Liver (tissue), 9 donors: ENCODE measurements around the gene BCL2. TPM values are rescaled to one million over a fixed set of nuclear protein-coding genes. Genes with fewer than 3 reads are reported as not detected.

ENCODE experiments used
- DNase-seq: peaks from one replicate; pipeline ENCODE4 v3.0.0-alpha.2; 2017; ENCODE audit warnings: low spot score
- H3K27ac ChIP-seq, 2 donors: one replicate each; pipeline ENCODE4 v1.7.0; 2013; ENCODE audit warnings: inconsistent platforms in 2 of 2, low read length in 2 of 2, control low read depth in 1 of 2, low read depth in 1 of 2, mild to moderate bottlenecking in 1 of 2
- H3K27me3 ChIP-seq, 4 donors: one replicate each; pipeline versions ENCODE4 v1.6.1 to v1.7.0; 2013; ENCODE audit warnings: low read length in 3 of 4, inconsistent platforms in 1 of 4, mild to moderate bottlenecking in 1 of 4, moderate library complexity in 1 of 4; ENCODE audit not compliant: control insufficient read depth in 4 of 4, insufficient read depth in 4 of 4
- H3K36me3 ChIP-seq, 4 donors: one replicate each; pipeline versions ENCODE4 v1.6.1 to v1.7.0; 2013; ENCODE audit warnings: low read length in 3 of 4, mild to moderate bottlenecking in 3 of 4, low read depth in 1 of 4, moderate library complexity in 1 of 4; ENCODE audit not compliant: control insufficient read depth in 4 of 4, insufficient read depth in 3 of 4
- H3K4me1 ChIP-seq, 4 donors: one replicate each; pipeline versions ENCODE4 v1.6.1 to v1.7.0; 2013; ENCODE audit warnings: low read length in 3 of 4, mild to moderate bottlenecking in 3 of 4, moderate library complexity in 1 of 4; ENCODE audit not compliant: control insufficient read depth in 4 of 4, insufficient read depth in 4 of 4
- H3K4me3 ChIP-seq, 3 donors: one replicate each; pipeline versions ENCODE4 v1.6.1 to v1.7.0; 2013; ENCODE audit warnings: low read length in 3 of 3, control low read depth in 1 of 3, low read depth in 1 of 3, mild to moderate bottlenecking in 1 of 3
- H3K9ac ChIP-seq, 2 donors: one replicate each; pipeline ENCODE4 v1.7.0; 2013; ENCODE audit warnings: low read length in 2 of 2, mild to moderate bottlenecking in 2 of 2, moderate library complexity in 2 of 2, control low read depth in 1 of 2, low read depth in 1 of 2
- H3K9me3 ChIP-seq, 4 donors: one replicate each; pipeline versions ENCODE4 v1.6.1 to v1.7.0; 2013; ENCODE audit warnings: low read length in 3 of 4; ENCODE audit not compliant: control insufficient read depth in 4 of 4
- EGR1 ChIP-seq, 2 donors: IDR thresholded peaks; 2 replicates each; pipeline ENCODE4 v1.6.1; 2016 to 2018; ENCODE audit warnings: antibody characterized with exemption in 2 of 2, low read depth in 2 of 2
- FOXA1 ChIP-seq: IDR thresholded peaks from 2 replicates; pipeline ENCODE4 v1.6.1; 2016; ENCODE audit warnings: antibody characterized with exemption
- FOXA2 ChIP-seq: IDR thresholded peaks from 2 replicates; pipeline ENCODE4 v1.6.1; 2016; ENCODE audit warnings: antibody characterized with exemption
- GABPA ChIP-seq, 2 donors: IDR thresholded peaks in 1 of 2; conservative IDR thresholded peaks in 1 of 2; 2 replicates each; pipeline ENCODE4 v1.6.1; 2016; ENCODE audit warnings: antibody characterized with exemption in 2 of 2, mild to moderate bottlenecking in 1 of 2, moderate library complexity in 1 of 2
- HNF4A ChIP-seq, 2 donors: conservative IDR thresholded peaks; 2 replicates each; pipeline ENCODE4 v1.6.1; 2016; ENCODE audit warnings: antibody characterized with exemption in 2 of 2, mild to moderate bottlenecking in 2 of 2
- HNF4G ChIP-seq: IDR thresholded peaks from 2 replicates; pipeline ENCODE4 v1.6.1; 2016; ENCODE audit warnings: antibody characterized with exemption
- JUND ChIP-seq, 2 donors: IDR thresholded peaks; 2 replicates each; pipeline ENCODE4 v1.6.1; 2016; ENCODE audit warnings: antibody characterized with exemption in 2 of 2
- MAX ChIP-seq: IDR thresholded peaks from 2 replicates; pipeline ENCODE4 v1.6.1; 2016; ENCODE audit warnings: antibody characterized with exemption
- NR2F2 ChIP-seq: IDR thresholded peaks from 2 replicates; pipeline ENCODE4 v1.6.1; 2016; ENCODE audit warnings: antibody characterized with exemption
- RAD21 ChIP-seq, 2 donors: IDR thresholded peaks; 2 replicates each; pipeline ENCODE4 v1.6.1; 2016; ENCODE audit warnings: antibody characterized with exemption in 2 of 2, mild to moderate bottlenecking in 2 of 2
- REST ChIP-seq: IDR thresholded peaks from 2 replicates; pipeline ENCODE4 v1.6.1; 2016; ENCODE audit warnings: antibody characterized with exemption, mild to moderate bottlenecking
- RXRA ChIP-seq, 2 donors: IDR thresholded peaks; 2 replicates each; pipeline ENCODE4 v1.6.1; 2017 to 2018; ENCODE audit warnings: antibody characterized with exemption in 2 of 2, mild to moderate bottlenecking in 1 of 2
- SP1 ChIP-seq: IDR thresholded peaks from 2 replicates; pipeline ENCODE4 v1.6.1; 2018; ENCODE audit warnings: antibody characterized with exemption, mild to moderate bottlenecking
- TAF1 ChIP-seq: conservative IDR thresholded peaks from 2 replicates; pipeline ENCODE4 v1.6.1; 2016; ENCODE audit warnings: antibody characterized with exemption, mild to moderate bottlenecking
- YY1 ChIP-seq: IDR thresholded peaks from 2 replicates; pipeline ENCODE4 v1.6.1; 2016; ENCODE audit warnings: antibody characterized with exemption, mild to moderate bottlenecking
- WGBS: extraction: QIAGEN DNeasy Blood & Tissue Kit; methylation state at CpG from one replicate; pipeline ENCODE4 v1.1.7; 2013; 5-methylcytosine and 5-hydroxymethylcytosine counted together
- polyA plus RNA-seq, 2 donors: library from polyadenylated mRNA; stranded (reverse) in 1 of 2; unstranded in 1 of 2; fragments of 200-250 nt in 1 of 2; fragments of >200 nt in 1 of 2; fragmentation: Nextera tagmentation in 1 of 2; extraction: Ambion mirVana in 1 of 2; gene quantifications; one replicate each; pipeline versions ENCODE4 v1.2.1 to v1.2.3, GENCODE V29; 2013 to 2015
- total RNA-seq, 2 donors: library from RNA; depleted of rRNA; stranded (reverse); fragments of >200 nt; gene quantifications; one replicate each; pipeline ENCODE4 v1.2.3, GENCODE V29; 2014
- TF ChIP-seq, protein P1 (sequence below): IDR thresholded peaks from 2 replicates; pipeline ENCODE4 v1.6.1; 2016; ENCODE audit warnings: antibody characterized with exemption
- donor health status: healthy.
- donor health status: healthy.
- donor health status: healthy.
- donor health status: healthy.
- donor health status: healthy.

Gene BCL2
- total and polyA plus RNA-seq, 4 donors, result 0.40 to 3.9 (median 1.4) TPM

GRCh38 chr18:63150326-63150725 lies 169.2 kb downstream of the BCL2 start (continued):
- TF ChIP-seq REST (no peak), FOXA2 (no peak), HNF4A (conservative IDR thresholded peaks at IDR 0.05) (no peak), FOXA1 (no peak)

GRCh38 chr18:63149302-63149587 lies 170.3 kb downstream of the BCL2 start:
- peak overlapping the region; percentile 76 to 77 for H3K27ac ChIP-seq
- H3K4me1 ChIP-seq, result peaks cover 5 to 26% (median 15%) of the 10 kb centered on the region in 4 donors
- H3K9ac ChIP-seq, result peak overlapping the region in 1 of 2 donors; percentile 24
- 83% methylated on average over 9 of the region's 9 CpGs for WGBS
- no peaks in the 10 kb centered on the region for H3K36me3 ChIP-seq
- no peak for TF ChIP-seq HNF4G
- no peak for TF ChIP-seq GABPA (IDR thresholded peaks at IDR 0.05 in 1 of 2, conservative IDR thresholded peaks at IDR 0.05 in 1 of 2)
- TF ChIP-seq FOXA2, result no peak
- TF ChIP-seq, protein P1, sequence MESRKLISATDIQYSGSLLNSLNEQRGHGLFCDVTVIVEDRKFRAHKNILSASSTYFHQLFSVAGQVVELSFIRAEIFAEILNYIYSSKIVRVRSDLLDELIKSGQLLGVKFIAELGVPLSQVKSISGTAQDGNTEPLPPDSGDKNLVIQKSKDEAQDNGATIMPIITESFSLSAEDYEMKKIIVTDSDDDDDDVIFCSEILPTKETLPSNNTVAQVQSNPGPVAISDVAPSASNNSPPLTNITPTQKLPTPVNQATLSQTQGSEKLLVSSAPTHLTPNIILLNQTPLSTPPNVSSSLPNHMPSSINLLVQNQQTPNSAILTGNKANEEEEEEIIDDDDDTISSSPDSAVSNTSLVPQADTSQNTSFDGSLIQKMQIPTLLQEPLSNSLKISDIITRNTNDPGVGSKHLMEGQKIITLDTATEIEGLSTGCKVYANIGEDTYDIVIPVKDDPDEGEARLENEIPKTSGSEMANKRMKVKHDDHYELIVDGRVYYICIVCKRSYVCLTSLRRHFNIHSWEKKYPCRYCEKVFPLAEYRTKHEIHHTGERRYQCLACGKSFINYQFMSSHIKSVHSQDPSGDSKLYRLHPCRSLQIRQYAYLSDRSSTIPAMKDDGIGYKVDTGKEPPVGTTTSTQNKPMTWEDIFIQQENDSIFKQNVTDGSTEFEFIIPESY, result no peak
- TF ChIP-seq FOXA1, result no peak
- TF ChIP-seq JUND (IDR thresholded peaks at IDR 0.05), result no peak
- no peak for TF ChIP-seq EGR1 (IDR thresholded peaks at IDR 0.05; ENCODE audit: low read depth in 2 of 2)
- TF ChIP-seq SP1, result no peak
- TF ChIP-seq RAD21 (IDR thresholded peaks at IDR 0.05), result no peak
- no peak for DNase-seq
- H3K4me3 ChIP-seq, result no peak overlapping the region
- H3K9me3 ChIP-seq, result no peaks in the 10 kb centered on the region
- no peaks in the 10 kb centered on the region for H3K27me3 ChIP-seq

DNA sequence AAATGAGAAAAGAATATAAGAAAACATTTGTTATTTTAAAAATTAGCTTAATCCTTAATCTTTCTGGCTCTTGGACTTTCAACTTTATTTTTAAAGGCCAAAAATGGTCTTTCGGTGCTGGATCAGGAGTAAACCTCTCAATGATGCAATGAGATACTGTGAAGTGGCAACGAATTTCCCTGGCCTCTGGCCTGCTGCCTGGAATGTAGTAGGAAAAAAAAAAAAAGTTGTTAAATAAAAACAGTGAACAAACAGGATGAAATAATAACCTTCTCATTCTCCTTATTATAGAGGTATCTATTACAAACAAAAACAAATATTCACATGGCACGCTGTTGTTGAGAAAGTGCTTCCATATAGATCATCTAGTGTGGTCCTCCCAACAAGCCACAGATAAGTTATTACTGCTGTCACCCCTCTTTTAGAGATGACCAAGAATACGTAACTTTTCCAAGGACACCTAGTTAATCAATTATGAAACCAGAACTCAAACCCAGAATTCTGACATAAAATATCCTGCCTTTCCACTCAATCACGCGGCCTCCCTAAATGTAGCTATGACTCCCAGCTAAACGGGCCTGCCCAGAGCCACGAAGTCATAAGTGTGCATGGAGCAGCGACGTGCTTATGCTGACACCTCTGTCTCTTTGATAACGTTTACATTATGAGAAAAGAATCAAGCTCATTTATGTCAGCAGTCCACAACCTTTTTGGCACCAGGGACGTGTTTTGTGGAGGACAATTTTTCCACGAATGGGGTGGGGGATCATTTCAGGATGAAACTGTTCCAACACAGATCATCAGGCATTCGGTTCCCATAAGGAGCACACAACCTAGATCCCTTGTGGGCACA lies 170.9 kb downstream of the BCL2 start:
- no peak for DNase-seq
- no peaks in the 10 kb centered on the region for H3K36me3 ChIP-seq
- peak overlapping the region in 1 of 2 donors; percentile 69 for H3K9ac ChIP-seq
- peak overlapping the region; percentile 76 to 77 for H3K27ac ChIP-seq
- peaks cover 5 to 26% (median 16%) of the 10 kb centered on the region in 4 donors for H3K4me1 ChIP-seq
- no peaks in the 10 kb centered on the region for H3K27me3 ChIP-seq
- no peaks in the 10 kb centered on the region for H3K9me3 ChIP-seq
- WGBS, result 33% methylated on average over 14 of the region's 14 CpGs
- H3K4me3 ChIP-seq, result no peak overlapping the region
- TF ChIP-seq YY1 (peak; percentile 85), TAF1 (peak; percentile 27), FOXA2 (no peak), FOXA1 (no peak), REST (peak; percentile 64), HNF4A (conservative IDR thresholded peaks at IDR 0.05) (peak in 1 of 2 donors; percentile 59), NR2F2 (no peak), RXRA (IDR thresholded peaks at IDR 0.05) (peak; percentile 43 to 63), SP1 (peak; percentile 91), MAX (peak; percentile 70), JUND (IDR thresholded peaks at IDR 0.05) (peak; percentile 12 to 56)
- TF ChIP-seq, protein P1, result peak; percentile 68
